CD4-positive, alpha-beta T cell (primary cell): Measurements from ENCODE around the gene STX4. TPM values are rescaled to one million over a fixed set of nuclear protein-coding genes. Genes with fewer than 3 reads are reported as not detected.
"Not testable (repeated sequence)": the region's sequence is repeated elsewhere in the genome, so short reads cannot be mapped to it uniquely, and the experiment has no call there.

ENCODE experiments used
- ATAC-seq: fragments of 200-7000 bp; cut with Tn5 transposase; one replicate; pipeline ENCODE4 v1.10.0; 2022; ENCODE audit warnings: mild to moderate bottlenecking; ENCODE audit not compliant: poor library complexity
- CTCF ChIA-PET: fragments of 350-600 bp; sonication (Branson Sonifier 250); formaldehyde crosslinking; loops from one replicate; lab custom pipeline; 2021; ENCODE audit warnings: antibody characterized with exemption, inconsistent platforms; lab: Charles Lee
- POLR2A ChIA-PET: fragments of 350-600 bp; sonication (Branson Sonifier 250); formaldehyde crosslinking; loops from one replicate; lab custom pipeline; 2021; ENCODE audit warnings: antibody characterized with exemption, inconsistent platforms; lab: Charles Lee
- DNase-seq, 14 experiments: peaks; one replicate each; pipeline ENCODE4 v3.0.0-alpha.2; 2013 to 2020; ENCODE audit warnings: mixed read lengths in 2 of 14
- H3K27ac ChIP-seq, 2 donors: one replicate each; pipeline versions ENCODE4 v1.5.1 to v1.7.0; 2013; ENCODE audit warnings: low read length in 2 of 2, low read depth in 1 of 2, mild to moderate bottlenecking in 1 of 2
- H3K27me3 ChIP-seq, 2 experiments: 1 replicate in 1 of 2; 2 replicates in 1 of 2; pipeline versions ENCODE4 v1.6.1 to v1.7.0; 2013; ENCODE audit warnings: low read length in 2 of 2, control low read depth in 1 of 2, mild to moderate bottlenecking in 1 of 2, moderate library complexity in 1 of 2; ENCODE audit not compliant: insufficient read depth in 2 of 2, control insufficient read depth in 1 of 2
- H3K36me3 ChIP-seq: one replicate; pipeline ENCODE4 v1.6.1; 2013; ENCODE audit warnings: low read length, control low read depth; ENCODE audit not compliant: insufficient read depth
- H3K4me1 ChIP-seq: one replicate; pipeline ENCODE4 v1.6.1; 2013; ENCODE audit warnings: low read length, control low read depth; ENCODE audit not compliant: insufficient read depth
- H3K4me3 ChIP-seq: one replicate; pipeline ENCODE4 v1.5.1; 2013; ENCODE audit warnings: mild to moderate bottlenecking, low read length, moderate library complexity
- H3K9me3 ChIP-seq, 2 experiments: 1 replicate in 1 of 2; 2 replicates in 1 of 2; pipeline versions ENCODE4 v1.6.1 to v1.7.0; 2013; ENCODE audit warnings: low read length in 2 of 2, mild to moderate bottlenecking in 2 of 2, control low read depth in 1 of 2, moderate library complexity in 1 of 2; ENCODE audit not compliant: control insufficient read depth in 1 of 2, insufficient read depth in 1 of 2
- H3K27ac Mint-ChIP-seq: one replicate; pipeline ENCODE4 v1.8.0; 2020; ENCODE audit warnings: mixed read lengths
- H3K27me3 Mint-ChIP-seq: one replicate; pipeline ENCODE4 v1.8.0; 2021; ENCODE audit warnings: mixed read lengths
- H3K36me3 Mint-ChIP-seq: one replicate; pipeline ENCODE4 v1.8.0; 2021; ENCODE audit warnings: low read depth, mixed read lengths
- H3K4me1 Mint-ChIP-seq: one replicate; pipeline ENCODE4 v1.8.0; 2021; ENCODE audit warnings: low read depth, mixed read lengths
- H3K4me3 Mint-ChIP-seq: one replicate; pipeline ENCODE4 v1.8.0; 2020; ENCODE audit warnings: mild to moderate bottlenecking, mixed read lengths
- H3K9me3 Mint-ChIP-seq: one replicate; pipeline ENCODE4 v1.8.0; 2020; ENCODE audit warnings: mixed read lengths
- intact Hi-C, 2 experiments: fragments of 100-400 bp; cut with DNase I in 1 of 2; cut with micrococcal nuclease in 1 of 2; formaldehyde crosslinking; loops; one replicate each; pipeline versions ENCODE4 v1.15.1 to v1.9.0; 2023 to 2025; cut with DNase I, micrococcal nuclease
- total RNA-seq, 174 experiments: library from RNA in 2 of 174; stranded (reverse) in 2 of 174; gene quantifications; one replicate each; pipeline ENCODE4 v1.2.3 and lab custom pipeline; 2021 to 2026
- TF ChIP-seq, protein P1 (sequence below): fragments of 200-600 bp; IDR thresholded peaks from one replicate; pipeline ENCODE4 v1.8.0; 2022; ENCODE audit warnings: antibody characterized with exemption, mild to moderate bottlenecking

Gene STX4
- total RNA-seq, 2 experiments from 2014 or later, result 54.1 to 55.2 TPM

DNA sequence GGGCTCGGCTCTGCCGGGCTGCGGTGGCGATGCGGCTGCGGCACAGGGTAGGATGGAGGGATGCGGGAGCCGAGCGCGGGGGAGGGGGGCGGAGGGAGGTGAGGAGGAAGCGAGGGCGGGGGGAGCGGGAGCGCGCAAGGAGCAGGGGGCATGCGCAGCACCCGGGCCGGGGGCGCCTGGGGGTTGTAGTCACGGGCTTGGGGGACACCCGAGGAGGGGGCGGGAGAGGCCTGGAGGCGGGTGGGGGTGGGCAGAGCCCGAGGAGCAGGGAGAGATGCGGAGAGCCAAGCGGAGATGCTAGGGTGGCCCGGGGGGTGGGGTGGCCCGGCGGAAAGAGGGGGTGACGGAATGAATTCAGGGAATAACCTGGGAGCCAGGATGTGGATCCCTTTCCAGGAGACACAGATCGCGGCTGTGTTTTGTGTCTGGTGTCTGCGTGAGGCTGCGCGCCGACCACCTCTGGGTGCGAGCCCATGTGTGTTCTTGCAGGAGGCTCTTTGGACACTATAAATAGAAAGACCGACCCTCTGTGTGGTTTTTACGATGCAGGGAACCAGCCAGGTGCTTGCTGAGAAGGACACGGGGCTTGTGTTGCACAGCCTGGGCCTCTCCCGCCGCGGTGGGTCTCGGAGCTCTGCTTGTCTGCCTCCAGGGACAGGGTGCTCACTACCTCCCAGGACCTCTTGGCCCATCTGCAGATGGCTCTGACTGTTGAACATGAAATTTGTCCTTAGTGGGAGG is 22.6 kb upstream of the STX4 start, which contains the start of gene STX1B:
Gene STX1B (minus strand): TSS at position 54 of the 741 bp plus-strand sequence. CDS start 242 bp downstream, outside the sequence.
- no peak within 1 kb of the TSS for H3K27ac ChIP-seq
- H3K27me3 ChIP-seq, result peaks cover 2 to 13% of the 10 kb centered on the region in 2 experiments
- CTCF ChIA-PET, result interaction anchor here (0.6 kb wide), 1 partner anchor 20 kb away, joined by 3 read pairs; no protein-coding TSS in a partner anchor
- peak within 1 kb of the TSS; percentile 53 for H3K4me3 ChIP-seq
- Mint-ChIP-seq H3K27me3 (peaks cover 32% of the 10 kb centered on the region), H3K4me1 (peaks cover 23% of the 10 kb centered on the region), H3K36me3 (no peaks in the 10 kb centered on the region), H3K27ac (peak within 1 kb of the TSS; percentile 20), H3K4me3 (peak within 1 kb of the TSS; percentile 87), H3K9me3 (no peaks in the 10 kb centered on the region)
- H3K36me3 ChIP-seq, result no peaks in the 10 kb centered on the region
- POLR2A ChIA-PET, result no interaction called here
- TF ChIP-seq, protein P1, sequence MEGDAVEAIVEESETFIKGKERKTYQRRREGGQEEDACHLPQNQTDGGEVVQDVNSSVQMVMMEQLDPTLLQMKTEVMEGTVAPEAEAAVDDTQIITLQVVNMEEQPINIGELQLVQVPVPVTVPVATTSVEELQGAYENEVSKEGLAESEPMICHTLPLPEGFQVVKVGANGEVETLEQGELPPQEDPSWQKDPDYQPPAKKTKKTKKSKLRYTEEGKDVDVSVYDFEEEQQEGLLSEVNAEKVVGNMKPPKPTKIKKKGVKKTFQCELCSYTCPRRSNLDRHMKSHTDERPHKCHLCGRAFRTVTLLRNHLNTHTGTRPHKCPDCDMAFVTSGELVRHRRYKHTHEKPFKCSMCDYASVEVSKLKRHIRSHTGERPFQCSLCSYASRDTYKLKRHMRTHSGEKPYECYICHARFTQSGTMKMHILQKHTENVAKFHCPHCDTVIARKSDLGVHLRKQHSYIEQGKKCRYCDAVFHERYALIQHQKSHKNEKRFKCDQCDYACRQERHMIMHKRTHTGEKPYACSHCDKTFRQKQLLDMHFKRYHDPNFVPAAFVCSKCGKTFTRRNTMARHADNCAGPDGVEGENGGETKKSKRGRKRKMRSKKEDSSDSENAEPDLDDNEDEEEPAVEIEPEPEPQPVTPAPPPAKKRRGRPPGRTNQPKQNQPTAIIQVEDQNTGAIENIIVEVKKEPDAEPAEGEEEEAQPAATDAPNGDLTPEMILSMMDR, result no peak
- ATAC-seq (peak; percentile 82), DNase-seq (peak; percentile 36 to 80 (median 62))
- H3K4me1 ChIP-seq, result peaks cover 9% of the 10 kb centered on the region
- intact Hi-C loops, result no loop called here
- H3K9me3 ChIP-seq, result no peaks in the 10 kb centered on the region

DNA sequence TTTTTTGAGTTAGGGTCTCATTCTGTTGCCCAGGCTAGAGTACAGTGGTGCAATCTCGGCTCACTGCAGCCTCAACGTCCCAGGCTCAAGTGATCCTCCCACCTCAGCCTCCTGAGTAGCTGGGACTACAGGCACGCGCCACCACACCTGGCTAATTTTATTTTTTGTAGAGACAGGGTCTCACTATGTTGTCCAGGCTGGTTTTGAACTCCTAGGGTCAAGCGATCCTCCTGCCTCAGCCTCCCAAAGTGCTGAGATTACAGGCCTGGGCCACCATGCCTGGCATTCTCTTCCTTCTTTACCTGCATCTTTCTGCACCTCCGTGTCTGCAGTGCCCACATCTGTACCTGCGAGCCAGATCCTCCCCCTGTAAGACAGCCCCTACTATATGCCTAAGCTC is 21.5 kb upstream of the STX4 start:
- Mint-ChIP-seq H3K4me1 (peaks cover 23% of the 10 kb centered on the region), H3K27me3 (peaks cover 36% of the 10 kb centered on the region), H3K4me3 (peak overlapping the region; percentile 87)
- H3K9me3 Mint-ChIP-seq, CTCF ChIA-PET, H3K4me1 ChIP-seq, H3K36me3 Mint-ChIP-seq, H3K36me3 ChIP-seq, H3K27ac Mint-ChIP-seq, intact Hi-C loops, H3K27ac ChIP-seq, DNase-seq, POLR2A ChIA-PET, H3K9me3 ChIP-seq, H3K4me3 ChIP-seq, ATAC-seq: not testable (repeated sequence)
- H3K27me3 ChIP-seq, result peaks cover 2 to 13% of the 10 kb centered on the region in 2 experiments

DNA sequence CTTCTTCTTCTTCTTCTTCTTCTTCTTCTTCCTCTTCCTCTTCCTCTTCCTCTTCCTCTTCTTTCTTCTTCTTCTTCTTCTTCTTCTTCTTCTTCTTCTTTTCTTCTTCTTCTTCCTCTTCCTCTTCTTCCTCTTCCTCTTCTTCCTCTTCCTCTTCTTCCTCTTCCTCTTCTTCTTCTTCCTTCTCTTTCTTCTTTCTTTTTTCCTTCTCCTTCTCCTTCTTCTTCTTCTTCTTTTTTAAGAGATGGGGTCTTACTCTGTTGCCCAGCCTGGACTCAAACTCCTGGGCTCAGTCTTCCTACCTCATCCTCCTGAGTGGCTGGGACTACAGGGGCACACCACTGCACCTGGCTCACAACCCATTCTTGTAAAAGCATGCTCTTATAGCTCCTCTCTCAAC is 20.1 kb upstream of the STX4 start:
- H3K36me3 Mint-ChIP-seq, H3K9me3 Mint-ChIP-seq, DNase-seq, POLR2A ChIA-PET, H3K4me3 ChIP-seq, H3K9me3 ChIP-seq, H3K4me1 ChIP-seq, H3K27ac ChIP-seq, H3K27ac Mint-ChIP-seq, H3K36me3 ChIP-seq, intact Hi-C loops, CTCF ChIA-PET, ATAC-seq: not testable (repeated sequence)
- H3K27me3 ChIP-seq, result peaks cover 2 to 13% of the 10 kb centered on the region in 2 experiments
- H3K4me1 Mint-ChIP-seq, result peaks cover 23% of the 10 kb centered on the region
- peaks cover 36% of the 10 kb centered on the region for H3K27me3 Mint-ChIP-seq
- peak overlapping the region; percentile 63 for H3K4me3 Mint-ChIP-seq

DNA sequence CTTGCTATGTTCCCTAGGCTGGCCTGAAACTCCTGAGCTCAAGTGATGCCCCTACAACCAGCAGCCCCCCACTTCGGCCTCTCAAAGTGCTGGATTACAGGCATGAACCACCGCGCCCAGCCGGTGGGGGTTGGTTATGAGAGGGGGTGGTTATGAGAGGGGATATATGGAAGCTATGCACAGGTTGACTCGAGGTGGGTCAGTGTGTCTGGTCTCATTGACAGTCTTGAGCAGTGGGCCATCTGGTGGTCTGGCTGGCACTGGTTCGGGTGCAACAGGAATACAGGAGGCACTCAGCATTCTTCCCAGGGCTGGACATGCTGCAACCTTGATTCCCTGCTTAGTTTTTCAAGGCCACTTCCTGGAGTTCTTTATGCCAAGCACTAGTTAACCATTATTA is 17.3 kb upstream of the STX4 start:
- ChIA-PET CTCF (no interaction called here), POLR2A (no interaction called here)
- Mint-ChIP-seq H3K9me3 (no peaks in the 10 kb centered on the region), H3K4me3 (no peak overlapping the region), H3K27me3 (peaks cover 34% of the 10 kb centered on the region), H3K27ac (no peak overlapping the region), H3K36me3 (no peaks in the 10 kb centered on the region), H3K4me1 (peaks cover 13% of the 10 kb centered on the region)
- no peaks in the 10 kb centered on the region for H3K9me3 ChIP-seq
- H3K4me1 ChIP-seq, result peaks cover 3% of the 10 kb centered on the region
- ATAC-seq, result no peak
- H3K4me3 ChIP-seq, result no peak overlapping the region
- intact Hi-C loops, result no loop called here
- DNase-seq, result no peak
- H3K27ac ChIP-seq, result no peak overlapping the region
- TF ChIP-seq, protein P1, result no peak
- peaks cover under 1 to 13% of the 10 kb centered on the region in 2 experiments for H3K27me3 ChIP-seq
- H3K36me3 ChIP-seq, result no peaks in the 10 kb centered on the region

DNA sequence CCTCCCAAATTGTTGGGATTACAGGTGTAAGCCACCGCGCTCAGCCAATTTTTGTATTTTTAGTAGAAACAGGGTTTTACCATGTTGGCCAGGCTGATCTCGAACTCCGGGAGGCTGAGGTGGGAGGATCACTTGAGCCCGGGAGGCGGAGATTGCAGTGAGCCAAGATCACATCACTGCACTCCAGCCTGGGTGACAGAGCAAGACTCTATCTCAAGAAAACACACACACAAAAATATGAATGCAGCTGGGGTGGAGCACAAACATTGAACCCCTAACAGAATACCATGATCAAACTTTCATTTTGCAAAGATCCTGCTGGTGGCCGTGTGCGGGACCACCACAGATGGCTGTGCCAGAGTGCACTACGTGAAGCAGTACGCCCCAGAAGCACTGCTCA is 15.6 kb upstream of the STX4 start:
- H3K4me1 ChIP-seq, DNase-seq, H3K9me3 ChIP-seq, H3K27ac ChIP-seq, intact Hi-C loops, H3K4me1 Mint-ChIP-seq, H3K4me3 ChIP-seq, ATAC-seq, H3K27me3 ChIP-seq, H3K36me3 Mint-ChIP-seq, H3K4me3 Mint-ChIP-seq, CTCF ChIA-PET, H3K9me3 Mint-ChIP-seq, POLR2A ChIA-PET, H3K27ac Mint-ChIP-seq, H3K36me3 ChIP-seq: not testable (repeated sequence)
- peaks cover 21% of the 10 kb centered on the region for H3K27me3 Mint-ChIP-seq
